Measurements from ENCODE around the gene KCNA4.

GRCh38 chr11:30002157-30002785 lies 14.6 kb downstream of the KCNA4 start:
- TF ChIP-seq CTCF (conservative IDR thresholded peaks at IDR 0.05; ENCODE audit: low read depth, low read length) (no peak), POLR2A (IDR thresholded peaks at IDR 0.05; ENCODE audit: low read depth, low read length) (no peak), MAFK (IDR thresholded peaks at IDR 0.05; ENCODE audit: low read depth, low read length) (no peak), NFE2L2 (IDR thresholded peaks at IDR 0.05; ENCODE audit: low read depth, low read length) (no peak), RFX5 (IDR thresholded peaks at IDR 0.05; ENCODE audit: low read depth, low read length) (no peak), SMC3 (IDR thresholded peaks at IDR 0.05; ENCODE audit: low read depth, low read length) (no peak), CHD1 (IDR thresholded peaks at IDR 0.05; ENCODE audit: low read depth, low read length) (no peak), RAD21 (IDR thresholded peaks at IDR 0.05; ENCODE audit: low read length) (no peak)

All from IMR-90 (cell line).